Esophagus squamous epithelium (tissue), 4 donors: Measurements from ENCODE around the gene BTAF1.

Source experiments
- CTCF ChIP-seq, 6 experiments: fragments of 450-650 bp in 4 of 6; fragments of 200-600 bp in 2 of 6; sonication (generic) in 2 of 6; IDR thresholded peaks; one replicate each; pipeline ENCODE4 v1.5.1; 2016 to 2019; ENCODE audit warnings: antibody characterized with exemption in 6 of 6, mild to moderate bottlenecking in 4 of 6, moderate library complexity in 4 of 6
- POLR2A ChIP-seq, 4 donors: fragments of 450-650 bp; IDR thresholded peaks; one replicate each; pipeline ENCODE4 v1.6.1; 2017; ENCODE audit warnings: antibody characterized with exemption in 4 of 4, mild to moderate bottlenecking in 4 of 4, moderate library complexity in 3 of 4

- TF ChIP-seq CTCF (IDR thresholded peaks at IDR 0.05) (no peak), POLR2A (IDR thresholded peaks at IDR 0.05) (no peak)
Observed at GRCh38 chr10:91924212-91925021, 847 bp downstream of the BTAF1 start.
